Endometrium (tissue), 2 donors: ENCODE results near the gene GJB2.

Experiments used
- FAIRE-seq: peaks from 2 replicates; lab custom pipeline; 2012; peaks lifted over from hg19 to GRCh38; lab: Jason Lieb, UNC
- donor health status: control.
- donor health status: control.

GJB2 gene

GRCh38 chr13:20192836-20193161, at the start of gene GJB2:
Gene GJB2, minus strand, starts transcription at chr13:20192938. Its CDS starts 3,357 bp downstream, at chr13:20189581.
- FAIRE-seq: no peak

DNA sequence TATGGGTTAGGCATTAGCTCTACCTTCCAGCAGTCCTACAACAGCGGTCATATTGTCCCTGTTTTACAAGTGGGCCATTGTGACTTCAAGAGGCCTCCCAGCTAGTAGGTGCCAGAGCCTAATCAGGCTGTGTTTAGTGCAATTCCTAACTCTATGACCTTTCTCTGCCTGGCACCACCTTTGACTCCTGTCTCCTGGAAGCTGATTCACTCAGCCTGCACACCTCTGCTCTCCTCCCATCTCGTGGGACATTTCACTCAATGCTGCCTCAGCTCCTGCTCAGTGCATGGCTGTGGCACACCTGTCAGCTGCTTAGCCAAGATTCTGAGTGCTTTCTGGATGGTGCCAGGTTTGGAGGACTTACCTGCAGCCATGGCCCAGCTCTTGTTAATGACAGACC, 48.9 kb upstream of the GJB2 start:
- FAIRE-seq: no peak

DNA sequence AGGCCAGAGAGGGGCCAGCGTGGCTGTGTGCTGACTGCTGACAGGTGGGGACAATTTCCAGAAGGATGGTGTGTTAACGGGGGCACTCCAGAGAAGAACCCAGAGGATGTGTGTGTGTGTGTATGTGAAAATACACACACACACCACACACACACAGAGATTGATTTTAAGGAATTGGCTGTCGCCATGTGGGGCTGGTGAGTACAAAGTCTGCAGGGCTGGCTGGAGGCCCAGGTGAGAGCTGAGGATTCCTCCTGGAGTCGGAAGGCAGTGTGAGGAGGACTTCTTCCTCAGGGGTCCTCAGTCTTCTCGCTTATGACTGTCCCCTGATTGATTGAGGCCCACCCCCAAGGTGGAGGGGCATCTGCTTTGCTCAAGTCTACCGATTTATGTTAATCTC, 47.0 kb upstream of the GJB2 start:
- FAIRE-seq: no peak

GRCh38 chr13:20232556-20233277, 40.0 kb upstream of the GJB2 start:
- no peak for FAIRE-seq

- FAIRE-seq: no peak
These were observed 39.3 kb upstream of the GJB2 start, which contains the start of gene GJB6 for GRCh38 chr13:20231839-20232555. Gene GJB6, minus strand, starts transcription at chr13:20232319. Its CDS starts 8,839 bp downstream, at chr13:20223480.

- FAIRE-seq: no peak
These were observed 38.4 kb upstream of the GJB2 start for GRCh38 chr13:20230913-20231838.

DNA sequence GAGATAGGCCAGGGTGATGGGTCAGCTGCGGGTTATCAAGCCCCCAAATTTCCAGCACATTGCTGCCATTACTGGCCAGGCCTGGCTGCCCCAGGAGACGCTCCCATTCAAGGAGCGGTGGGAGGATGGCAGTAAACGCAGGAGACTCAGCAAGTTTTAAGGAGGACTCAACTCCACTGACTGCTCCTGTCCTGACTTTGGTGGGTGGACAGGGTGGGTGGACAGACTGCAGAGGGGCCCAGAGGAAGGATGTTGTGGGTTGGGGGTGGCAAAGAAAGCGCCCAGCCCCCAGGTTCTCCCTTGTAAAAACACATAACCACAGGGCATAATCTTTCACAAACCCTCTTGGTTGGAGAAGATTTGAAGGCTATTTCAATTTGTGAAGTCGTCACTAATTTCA, 35.0 kb upstream of the GJB2 start:
- no peak for FAIRE-seq

DNA sequence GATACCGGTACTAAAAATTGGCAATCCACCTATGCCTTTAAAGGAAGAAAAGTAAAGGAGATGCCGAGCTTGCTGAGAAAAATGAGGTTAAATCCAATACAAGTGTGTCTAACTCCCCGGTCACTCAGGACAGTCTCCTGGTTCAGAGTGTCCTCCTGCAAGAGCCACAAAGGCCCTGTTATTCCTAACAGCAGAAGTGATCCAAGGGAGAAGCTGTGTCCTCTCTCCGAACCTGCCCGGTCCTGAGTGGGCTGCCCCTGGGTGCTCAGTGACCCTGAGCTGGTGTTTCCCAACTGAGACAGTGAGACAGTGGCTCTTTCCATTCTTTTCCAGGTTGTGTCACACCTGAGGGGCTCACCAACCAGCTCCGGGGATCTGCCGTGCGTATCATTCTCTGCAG, 34.5 kb upstream of the GJB2 start:
- FAIRE-seq: no peak

DNA sequence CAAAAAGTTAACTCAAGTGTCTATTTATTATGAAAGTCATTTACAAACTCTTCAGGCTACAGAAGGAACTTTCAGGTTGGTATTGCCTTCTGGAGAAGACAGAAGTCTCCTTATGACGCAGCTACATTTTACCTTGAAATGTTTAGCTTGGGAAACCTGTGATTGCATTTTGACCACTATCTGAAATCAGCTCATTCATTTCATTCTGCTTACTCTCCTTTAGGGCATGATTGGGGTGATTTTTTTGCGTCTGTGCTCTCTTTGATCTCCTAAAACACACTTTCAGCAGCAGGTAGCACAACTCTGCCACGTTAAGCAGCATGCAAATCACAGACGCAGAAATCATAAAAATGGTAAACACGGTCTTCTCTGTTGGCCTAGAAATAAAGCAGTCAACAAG, 29.8 kb upstream of the GJB2 start:
- FAIRE-seq: no peak

DNA sequence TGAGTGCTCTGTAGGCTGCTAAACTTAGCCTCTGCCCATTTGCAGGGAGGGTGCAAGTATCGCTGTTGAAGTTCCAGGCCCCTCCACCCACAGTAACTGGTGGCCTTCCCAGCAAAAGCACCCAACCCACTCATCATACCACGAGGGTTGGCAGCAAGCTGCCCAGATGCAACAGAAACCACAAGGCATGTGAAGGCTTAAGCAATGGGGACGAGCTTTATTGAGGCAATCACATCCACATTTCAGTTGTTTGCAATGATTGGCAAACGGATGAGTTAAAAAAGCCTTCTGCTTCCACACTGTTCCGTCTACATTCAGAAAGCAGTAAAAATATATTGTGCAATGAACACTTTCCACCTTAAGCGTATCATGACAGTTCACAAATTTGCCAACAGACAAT, 29.0 kb upstream of the GJB2 start:
- no peak for FAIRE-seq

- FAIRE-seq: no peak
These were observed 26.8 kb upstream of the GJB2 start for GRCh38 chr13:20219577-20219976.

- no peak for FAIRE-seq
These were observed 24.4 kb upstream of the GJB2 start for GRCh38 chr13:20217168-20217567.

GRCh38 chr13:20209948-20210347, 17.2 kb upstream of the GJB2 start:
- no peak for FAIRE-seq

DNA sequence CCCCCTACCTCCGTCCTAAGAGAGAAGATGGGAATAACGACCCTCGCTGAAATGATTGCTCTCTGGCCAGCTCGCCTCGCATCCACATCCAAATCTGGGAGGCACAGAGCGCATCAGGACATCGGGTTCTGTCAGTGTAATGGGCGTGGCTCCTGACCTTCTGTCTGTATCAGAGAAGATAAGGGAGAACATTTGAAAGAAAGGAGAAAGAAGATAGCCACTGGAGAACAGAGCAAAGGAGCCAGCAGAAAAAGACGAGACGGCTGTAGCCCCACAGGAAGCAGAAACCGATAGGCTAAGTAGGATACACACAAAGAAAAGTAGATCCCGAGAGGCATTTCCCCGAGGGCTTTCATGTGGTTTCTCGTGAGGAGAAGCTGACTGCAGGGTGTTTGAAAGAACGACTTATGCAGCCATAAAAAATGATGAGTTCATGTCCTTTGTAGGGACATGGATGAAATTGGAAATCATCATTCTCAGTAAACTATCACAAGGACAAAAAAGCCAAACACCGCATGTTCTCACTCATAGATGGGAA, 14.0 kb upstream of the GJB2 start:
- no peak for FAIRE-seq

- FAIRE-seq: no peak
These were observed 13.4 kb upstream of the GJB2 start for GRCh38 chr13:20206065-20206697.

GRCh38 chr13:20198781-20199180, 6.0 kb upstream of the GJB2 start:
- FAIRE-seq: no peak

- peak; percentile 94 for FAIRE-seq
These were observed 4.7 kb upstream of the GJB2 start for GRCh38 chr13:20197361-20197834.

GRCh38 chr13:20195801-20196200, 3.1 kb upstream of the GJB2 start:
- no peak for FAIRE-seq

- no peak for FAIRE-seq
These were observed 1.3 kb upstream of the GJB2 start for GRCh38 chr13:20193907-20194631.

- FAIRE-seq: no peak
These were observed 596 bp upstream of the GJB2 start for GRCh38 chr13:20193162-20193906.
